Measurements from ENCODE around the gene MFSD12.

The MFSD12 gene

GRCh38 chr19:3576696-3577443, 19.5 kb upstream of the MFSD12 start:
- Histone ChIP-seq H3K4me1 (ENCODE audit: insufficient read depth, insufficient read length) (peaks cover 17% of the 10 kb centered on the region), H3K27me3 (ENCODE audit: insufficient read depth, insufficient read length) (no peaks in the 10 kb centered on the region), H3K36me3 (ENCODE audit: insufficient read depth, insufficient read length, low read length) (peaks cover 36% of the 10 kb centered on the region), H3K9ac (ENCODE audit: insufficient read length, low read depth) (peak overlapping the region; percentile 32), H3K4me3 (ENCODE audit: insufficient read length, low read depth) (no peak overlapping the region), H3K9me3 (ENCODE audit: insufficient read depth, low read length) (no peaks in the 10 kb centered on the region)
- TF ChIP-seq SUZ12 (IDR thresholded peaks at IDR 0.05; ENCODE audit: extremely low read depth, insufficient read depth, insufficient read length): no peak
- no peak for TF ChIP-seq ZNF274 (IDR thresholded peaks at IDR 0.05; ENCODE audit: low read depth, low read length)
- TF ChIP-seq YY1 (IDR thresholded peaks at IDR 0.05; ENCODE audit: insufficient read depth, insufficient read length): no peak
- DNase-seq (ENCODE audit: low read depth, low spot score): no peak

DNA sequence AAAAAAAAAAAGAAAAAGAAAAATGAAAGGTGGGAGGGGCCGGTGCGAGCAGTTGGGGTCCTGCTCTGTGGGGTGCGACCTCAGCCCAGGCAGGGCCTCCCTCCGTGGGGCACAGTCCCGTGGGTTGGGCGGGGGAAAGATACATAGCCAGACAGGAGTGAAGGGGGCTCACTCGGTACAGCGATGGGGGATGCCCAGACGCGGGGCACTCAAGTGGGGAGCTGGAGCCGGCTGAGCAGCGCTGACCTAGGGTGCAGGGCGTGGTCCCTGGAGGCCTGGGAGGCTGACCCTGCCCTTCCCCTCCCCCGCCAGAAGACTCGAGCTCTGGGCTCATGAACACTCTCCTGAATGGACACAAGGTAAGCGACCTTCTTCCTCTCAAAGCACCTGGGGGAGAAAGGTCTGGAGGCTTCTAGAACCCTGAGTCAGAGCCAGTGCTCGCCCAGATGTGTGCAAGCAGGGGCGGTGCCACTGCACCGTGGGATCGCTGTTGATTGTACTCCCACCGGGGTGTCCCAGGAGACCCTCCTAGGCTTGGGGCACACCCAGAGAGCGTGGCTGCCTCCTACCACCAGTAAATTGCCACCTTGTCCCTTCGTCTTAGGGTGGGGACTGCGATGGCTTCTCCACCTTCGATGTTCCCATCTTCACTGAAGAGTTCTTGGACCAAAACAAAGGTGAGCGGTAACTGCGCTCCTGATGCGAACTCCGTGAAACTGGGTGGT, 18.7 kb upstream of the MFSD12 start:
- H3K9me3 ChIP-seq (ENCODE audit: insufficient read depth, low read length): no peaks in the 10 kb centered on the region
- DNase-seq (ENCODE audit: low read depth, low spot score): no peak
- H3K9ac ChIP-seq (ENCODE audit: insufficient read length, low read depth): peak overlapping the region; percentile 32
- no peaks in the 10 kb centered on the region for H3K27me3 ChIP-seq (ENCODE audit: insufficient read depth, insufficient read length)
- H3K36me3 ChIP-seq (ENCODE audit: insufficient read depth, insufficient read length, low read length): peaks cover 36% of the 10 kb centered on the region
- H3K4me1 ChIP-seq (ENCODE audit: insufficient read depth, insufficient read length): peaks cover 17% of the 10 kb centered on the region
- no peak overlapping the region for H3K4me3 ChIP-seq (ENCODE audit: insufficient read length, low read depth)
- TF ChIP-seq SUZ12 (IDR thresholded peaks at IDR 0.05; ENCODE audit: extremely low read depth, insufficient read depth, insufficient read length) (no peak), YY1 (IDR thresholded peaks at IDR 0.05; ENCODE audit: insufficient read depth, insufficient read length) (no peak), ZNF274 (IDR thresholded peaks at IDR 0.05; ENCODE audit: low read depth, low read length) (no peak)

DNA sequence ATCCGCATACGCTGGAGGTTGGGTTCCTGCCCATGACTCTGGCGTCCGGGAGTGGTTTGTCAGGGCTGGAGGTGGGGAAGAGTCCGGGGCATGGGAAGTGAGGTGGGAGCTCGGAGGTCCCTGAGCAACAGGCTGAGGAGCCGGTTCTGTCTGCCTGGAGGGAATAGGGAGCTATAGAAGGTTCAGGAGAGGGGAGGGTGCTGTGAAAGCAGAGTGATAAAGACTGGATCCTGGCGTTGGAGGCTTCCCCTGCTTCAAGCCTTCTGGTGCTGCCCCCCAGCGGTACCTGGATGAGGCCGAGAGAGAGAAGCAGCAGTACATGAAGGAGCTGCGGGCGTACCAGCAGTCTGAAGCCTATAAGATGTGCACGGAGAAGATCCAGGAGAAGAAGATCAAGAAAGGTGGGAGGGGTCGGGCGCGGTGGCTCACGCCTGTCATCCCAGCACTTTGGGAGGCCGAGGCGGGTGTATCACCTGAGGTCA, 17.9 kb upstream of the MFSD12 start:
- Histone ChIP-seq H3K9ac (ENCODE audit: insufficient read length, low read depth) (peak overlapping the region; percentile 50), H3K9me3 (ENCODE audit: insufficient read depth, low read length) (no peaks in the 10 kb centered on the region), H3K27me3 (ENCODE audit: insufficient read depth, insufficient read length) (no peaks in the 10 kb centered on the region), H3K4me3 (ENCODE audit: insufficient read length, low read depth) (no peak overlapping the region), H3K4me1 (ENCODE audit: insufficient read depth, insufficient read length) (peaks cover 17% of the 10 kb centered on the region), H3K36me3 (ENCODE audit: insufficient read depth, insufficient read length, low read length) (peaks cover 36% of the 10 kb centered on the region)
- no peak for TF ChIP-seq YY1 (IDR thresholded peaks at IDR 0.05; ENCODE audit: insufficient read depth, insufficient read length)
- TF ChIP-seq ZNF274 (IDR thresholded peaks at IDR 0.05; ENCODE audit: low read depth, low read length): no peak
- no peak for TF ChIP-seq SUZ12 (IDR thresholded peaks at IDR 0.05; ENCODE audit: extremely low read depth, insufficient read depth, insufficient read length)
- DNase-seq (ENCODE audit: low read depth, low spot score): no peak

DNA sequence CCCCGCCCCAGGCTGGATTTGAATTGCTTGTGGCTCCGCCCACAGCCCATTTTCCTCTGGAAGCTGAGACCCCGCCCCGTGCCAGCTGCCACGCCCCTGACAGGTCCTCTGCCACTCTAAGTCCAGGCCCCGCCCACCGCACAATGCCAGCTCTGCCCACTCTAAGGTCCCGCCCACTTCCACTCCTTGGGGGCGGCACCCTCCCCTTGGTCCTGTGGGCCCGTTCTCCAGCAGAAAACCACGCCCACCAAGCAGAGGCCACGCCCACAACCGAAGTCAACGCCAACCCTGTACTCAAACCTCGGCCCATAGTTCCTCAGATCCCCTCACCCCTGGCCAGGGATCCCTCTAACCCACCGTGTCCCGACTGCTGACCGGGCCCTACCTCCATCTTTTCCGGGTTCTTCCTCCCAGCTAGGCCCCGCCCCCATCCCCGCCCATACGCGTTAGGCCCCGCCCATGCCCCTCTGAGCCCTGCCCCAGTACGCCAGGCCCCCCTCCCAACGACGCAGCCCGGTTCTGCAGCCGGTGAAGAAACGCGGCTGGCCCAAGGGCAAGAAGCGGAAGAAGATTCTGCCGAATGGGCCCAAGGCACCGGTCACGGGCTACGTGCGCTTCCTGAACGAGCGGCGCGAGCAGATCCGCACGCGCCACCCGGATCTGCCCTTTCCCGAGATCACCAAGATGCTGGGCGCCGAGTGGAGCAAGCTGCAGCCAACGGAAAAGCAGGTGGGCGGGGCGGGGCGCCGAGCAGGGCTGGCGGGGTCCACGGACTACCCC, 16.7 kb upstream of the MFSD12 start:
- Histone ChIP-seq H3K4me3 (ENCODE audit: insufficient read length, low read depth) (peak overlapping the region; percentile 95), H3K27me3 (ENCODE audit: insufficient read depth, insufficient read length) (no peaks in the 10 kb centered on the region), H3K9ac (ENCODE audit: insufficient read length, low read depth) (peak overlapping the region; percentile 95), H3K9me3 (ENCODE audit: insufficient read depth, low read length) (no peaks in the 10 kb centered on the region), H3K36me3 (ENCODE audit: insufficient read depth, insufficient read length, low read length) (peaks cover 34% of the 10 kb centered on the region), H3K4me1 (ENCODE audit: insufficient read depth, insufficient read length) (peaks cover 17% of the 10 kb centered on the region)
- DNase-seq (ENCODE audit: low read depth, low spot score): peak; percentile 97
- TF ChIP-seq SUZ12 (IDR thresholded peaks at IDR 0.05; ENCODE audit: extremely low read depth, insufficient read depth, insufficient read length): no peak
- peak; percentile 41 for TF ChIP-seq YY1 (IDR thresholded peaks at IDR 0.05; ENCODE audit: insufficient read depth, insufficient read length)

DNA sequence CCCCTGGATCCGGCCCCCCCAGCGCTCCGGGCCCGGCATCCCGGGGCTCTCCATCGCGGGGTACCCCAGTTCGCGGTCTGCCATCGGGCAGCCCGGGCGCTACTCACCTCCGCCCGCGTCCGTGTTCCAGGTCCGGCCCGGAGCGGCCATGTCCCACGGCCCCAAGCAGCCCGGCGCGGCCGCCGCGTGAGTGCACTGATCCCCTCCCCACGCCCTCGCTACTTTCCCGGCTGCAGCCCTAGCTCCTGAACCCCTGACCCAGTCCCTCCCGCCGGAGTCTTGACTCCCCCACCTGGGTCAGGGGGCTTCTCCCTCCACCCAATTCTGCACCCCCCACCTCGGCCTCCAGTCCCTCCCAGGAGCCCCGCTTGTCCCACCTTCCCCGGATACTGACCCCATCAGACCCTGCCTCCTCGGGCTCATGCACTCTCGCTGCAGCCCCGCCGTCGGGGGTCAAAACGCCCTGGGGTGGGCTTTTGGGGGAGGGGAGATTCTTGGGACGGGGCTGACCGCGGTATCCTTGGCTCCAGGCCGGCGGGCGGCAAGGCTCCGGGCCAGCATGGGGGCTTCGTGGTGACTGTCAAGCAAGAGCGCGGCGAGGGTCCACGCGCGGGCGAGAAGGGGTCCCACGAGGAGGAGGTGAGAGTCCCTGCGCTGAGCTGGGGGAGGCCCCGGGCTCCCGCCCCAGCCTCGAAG, 15.9 kb upstream of the MFSD12 start:
- no peak for TF ChIP-seq YY1 (IDR thresholded peaks at IDR 0.05; ENCODE audit: insufficient read depth, insufficient read length)
- no peak for TF ChIP-seq ZNF274 (IDR thresholded peaks at IDR 0.05; ENCODE audit: low read depth, low read length)
- TF ChIP-seq SUZ12 (IDR thresholded peaks at IDR 0.05; ENCODE audit: extremely low read depth, insufficient read depth, insufficient read length): no peak
- H3K4me1 ChIP-seq (ENCODE audit: insufficient read depth, insufficient read length): peaks cover 17% of the 10 kb centered on the region
- peaks cover 29% of the 10 kb centered on the region for H3K36me3 ChIP-seq (ENCODE audit: insufficient read depth, insufficient read length, low read length)
- DNase-seq (ENCODE audit: low read depth, low spot score): no peak
- H3K27me3 ChIP-seq (ENCODE audit: insufficient read depth, insufficient read length): no peaks in the 10 kb centered on the region
- H3K9ac ChIP-seq (ENCODE audit: insufficient read length, low read depth): peak overlapping the region; percentile 95
- H3K9me3 ChIP-seq (ENCODE audit: insufficient read depth, low read length): no peaks in the 10 kb centered on the region
- H3K4me3 ChIP-seq (ENCODE audit: insufficient read length, low read depth): peak overlapping the region; percentile 95

DNA sequence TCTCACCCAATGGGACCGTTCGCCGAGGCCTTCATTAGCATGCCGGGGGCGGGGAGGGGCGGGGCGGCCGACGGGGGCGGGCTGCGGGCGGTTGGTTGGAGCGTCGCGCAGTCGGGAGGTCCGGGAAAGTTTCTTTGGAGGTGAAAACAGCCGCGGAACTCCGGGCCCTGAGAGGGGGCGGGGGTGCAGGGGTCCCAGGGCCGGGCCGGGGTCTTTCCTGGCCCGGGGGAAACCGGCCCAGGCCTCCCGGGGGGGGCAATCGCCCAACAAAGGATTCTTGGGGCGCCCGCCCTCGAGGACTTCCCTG, 15.4 kb upstream of the MFSD12 start, which contains the start of gene HMG20B:
TSS of gene HMG20B (plus strand) at position 90 of the 307 bp plus-strand sequence. CDS start 366 bp downstream, outside the sequence.
- H3K36me3 ChIP-seq (ENCODE audit: insufficient read depth, insufficient read length, low read length): peaks cover 24% of the 10 kb centered on the region
- peak within 1 kb of the TSS; percentile 95 for H3K4me3 ChIP-seq (ENCODE audit: insufficient read length, low read depth)
- no peaks in the 10 kb centered on the region for H3K27me3 ChIP-seq (ENCODE audit: insufficient read depth, insufficient read length)
- H3K4me1 ChIP-seq (ENCODE audit: insufficient read depth, insufficient read length): peaks cover 17% of the 10 kb centered on the region
- no peaks in the 10 kb centered on the region for H3K9me3 ChIP-seq (ENCODE audit: insufficient read depth, low read length)
- TF ChIP-seq ZNF274 (IDR thresholded peaks at IDR 0.05; ENCODE audit: low read depth, low read length): no peak
- TF ChIP-seq YY1 (IDR thresholded peaks at IDR 0.05; ENCODE audit: insufficient read depth, insufficient read length): no peak
- no peak for TF ChIP-seq SUZ12 (IDR thresholded peaks at IDR 0.05; ENCODE audit: extremely low read depth, insufficient read depth, insufficient read length)
- no peak for DNase-seq (ENCODE audit: low read depth, low spot score)
- H3K9ac ChIP-seq (ENCODE audit: insufficient read length, low read depth): peak within 1 kb of the TSS; percentile 95

All from NT2/D1 (cell line).